Neural cell (in vitro differentiated cells): Measurements from ENCODE around the gene GIT2. TPM values are rescaled to one million over a fixed set of nuclear protein-coding genes. Genes with fewer than 3 reads are reported as not detected.

ENCODE experiments used
- H2AFZ ChIP-seq: fragments of 200-600, 300-800 bp; sonication (generic), shearing (Covaris generic); 2 replicates; pipeline ENCODE4 v1.6.0; 2014; ENCODE audit warnings: low read depth, mild to moderate bottlenecking, antibody characterized with exemption, low read length, moderate library complexity
- H3F3A ChIP-seq: fragments of 200-600 bp; shearing (Covaris generic); 2 replicates; pipeline ENCODE4 v1.6.1; 2016; ENCODE audit warnings: mild to moderate bottlenecking, moderate library complexity, mixed read lengths, antibody characterized with exemption, low read length; ENCODE audit not compliant: insufficient read depth, poor library complexity, severe bottlenecking
- H3K27ac ChIP-seq: fragments of 200-600, 300-800 bp; sonication (generic), shearing (Covaris generic); 2 replicates; pipeline ENCODE4 v1.5.1; 2014; ENCODE audit warnings: mild to moderate bottlenecking, low read length, moderate library complexity
- H3K27me3 ChIP-seq: fragments of 300-800, 200-600 bp; sonication (generic), shearing (Covaris generic); 2 replicates; pipeline ENCODE4 v1.6.0; 2014; ENCODE audit warnings: mild to moderate bottlenecking, low read depth, low read length, moderate library complexity; ENCODE audit not compliant: insufficient read depth
- H3K36me3 ChIP-seq: fragments of 300-800, 200-600 bp; sonication (generic), shearing (Covaris generic); 2 replicates; pipeline ENCODE4 v1.5.1; 2014; ENCODE audit warnings: mild to moderate bottlenecking, antibody characterized with exemption, low read length, moderate library complexity; ENCODE audit not compliant: insufficient read depth
- H3K4me2 ChIP-seq: fragments of 300-800, 200-600 bp; sonication (generic), shearing (Covaris generic); 2 replicates; pipeline ENCODE4 v1.6.0; 2014; ENCODE audit warnings: mild to moderate bottlenecking, low read length
- H3K4me3 ChIP-seq: fragments of 300-800, 200-600 bp; sonication (generic), shearing (Covaris generic); 2 replicates; pipeline ENCODE4 v1.5.1; 2014; ENCODE audit warnings: mild to moderate bottlenecking, low read length, moderate library complexity
- H3K79me2 ChIP-seq: fragments of 200-600 bp; shearing (Covaris generic); replicated peaks from 2 replicates; pipeline ENCODE4 v1.6.0; 2014; ENCODE audit warnings: mild to moderate bottlenecking, low read length, moderate library complexity; ENCODE audit not compliant: insufficient read depth
- H3K9ac ChIP-seq: fragments of 300-800, 200-600 bp; sonication (generic), shearing (Covaris generic); 2 replicates; pipeline ENCODE4 v1.6.1; 2016; ENCODE audit warnings: mild to moderate bottlenecking, low read length, mixed read lengths
- H3K9me2 ChIP-seq: fragments of 200-600 bp; shearing (Covaris generic); 2 replicates; pipeline ENCODE4 v1.6.1; 2016; ENCODE audit warnings: mild to moderate bottlenecking, low read length, mixed read lengths; ENCODE audit not compliant: insufficient read depth
- H3K9me3 ChIP-seq: fragments of 200-600, 300-800 bp; sonication (generic), shearing (Covaris generic); 2 replicates; pipeline ENCODE4 v1.6.1; 2016; ENCODE audit warnings: mild to moderate bottlenecking, mixed run types, low read length, moderate library complexity, mixed read lengths
- H4K20me1 ChIP-seq: fragments of 200-600 bp; shearing (Covaris generic); 2 replicates; pipeline ENCODE4 v1.6.1; 2016; ENCODE audit warnings: mild to moderate bottlenecking, mixed run types; ENCODE audit not compliant: insufficient read depth
- CTCF ChIP-seq: fragments of 450-650 bp; IDR thresholded peaks from 2 replicates; pipeline ENCODE4 v1.5.1; 2014; ENCODE audit warnings: antibody characterized with exemption, mild to moderate bottlenecking, moderate library complexity; ENCODE audit not compliant: poor library complexity, severe bottlenecking
- EP300 ChIP-seq: fragments of 450-650 bp; conservative IDR thresholded peaks from 2 replicates; pipeline ENCODE4 v1.6.1; 2014; ENCODE audit warnings: antibody characterized with exemption, mild to moderate bottlenecking, moderate library complexity; ENCODE audit not compliant: poor library complexity, severe bottlenecking
- EZH2 ChIP-seq: fragments of 200-600, 300-800 bp; shearing (Covaris generic), sonication (generic); IDR thresholded peaks from 2 replicates; pipeline ENCODE4 v1.6.1; 2014; ENCODE audit warnings: antibody characterized with exemption, low read length, borderline replicate concordance, mild to moderate bottlenecking; ENCODE audit not compliant: insufficient read depth, poor library complexity, severe bottlenecking
- MXI1 ChIP-seq: fragments of 450-650 bp; conservative IDR thresholded peaks from 2 replicates; pipeline ENCODE4 v1.6.1; 2014; ENCODE audit warnings: antibody characterized with exemption, mild to moderate bottlenecking; ENCODE audit not compliant: poor library complexity, severe bottlenecking
- POLR2AphosphoS5 ChIP-seq: IDR thresholded peaks from 2 replicates; pipeline ENCODE4 v1.6.1; 2012
- RAD21 ChIP-seq: fragments of 450-650 bp; conservative IDR thresholded peaks from 2 replicates; pipeline ENCODE4 v1.6.1; 2014; ENCODE audit warnings: antibody characterized with exemption, mild to moderate bottlenecking, moderate library complexity
- SMC3 ChIP-seq: fragments of 450-650 bp; conservative IDR thresholded peaks from 2 replicates; pipeline ENCODE4 v1.6.1; 2014; ENCODE audit warnings: antibody characterized with exemption, mild to moderate bottlenecking, moderate library complexity; ENCODE audit not compliant: poor library complexity
- TAF1 ChIP-seq: IDR thresholded peaks from 2 replicates; pipeline ENCODE4 v1.6.1; 2012; ENCODE audit warnings: low read depth
- polyA plus RNA-seq: library from polyadenylated mRNA; depleted of rRNA; stranded (reverse); fragments of >200 nt; gene quantifications from 2 replicates; pipeline ENCODE4 v1.2.3, GENCODE V29; 2014
- TF ChIP-seq, protein P1 (sequence below): IDR thresholded peaks from 2 replicates; pipeline ENCODE4 v1.6.1; 2012; ENCODE audit warnings: borderline replicate concordance

The GIT2 gene
- polyA plus RNA-seq, 1 donor from 2014 or later = 14.2 TPM

DNA sequence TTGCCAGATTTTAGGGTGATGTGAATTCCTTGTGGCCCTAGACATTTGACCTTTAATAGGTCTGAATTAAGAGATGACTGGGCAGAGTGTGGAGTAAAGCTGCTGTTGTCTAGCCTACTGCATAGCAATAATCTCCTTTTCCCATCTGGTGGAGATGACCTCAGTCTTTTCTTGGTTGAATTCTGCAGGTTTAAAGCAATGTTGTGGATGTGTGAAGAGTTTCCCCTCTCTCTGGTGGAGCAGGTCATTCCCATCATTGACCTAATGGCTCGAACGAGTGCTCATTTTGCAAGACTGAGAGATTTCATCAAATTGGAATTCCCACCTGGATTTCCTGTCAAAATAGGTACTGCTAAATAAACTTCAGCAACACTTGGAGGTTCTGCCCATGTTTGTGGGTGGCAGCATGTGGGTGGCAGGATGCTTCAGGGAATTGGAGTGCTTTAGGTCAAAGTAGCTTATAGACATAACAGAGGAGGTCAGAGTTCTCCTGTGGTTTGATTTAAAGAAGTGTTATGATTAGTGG is 33.2 kb upstream of the GIT2 start:
- Histone ChIP-seq H3K27ac (no peak overlapping the region), H3K9me2 (no peaks in the 10 kb centered on the region), H3K4me3 (no peak overlapping the region), H4K20me1 (no peaks in the 10 kb centered on the region), H3K4me2 (no peak overlapping the region), H3K9me3 (no peaks in the 10 kb centered on the region), H3K9ac (no peak overlapping the region), H2AFZ (no peak overlapping the region), H3K27me3 (no peaks in the 10 kb centered on the region), H3K36me3 (no peaks in the 10 kb centered on the region), H3K79me2 (no peaks in the 10 kb centered on the region), H3F3A (no peaks in the 10 kb centered on the region)
- TF ChIP-seq POLR2AphosphoS5 (no peak), RAD21 (no peak), EP300 (no peak), EZH2 (no peak), TAF1 (no peak), SMC3 (no peak), CTCF (no peak), MXI1 (no peak)
- TF ChIP-seq, protein P1, sequence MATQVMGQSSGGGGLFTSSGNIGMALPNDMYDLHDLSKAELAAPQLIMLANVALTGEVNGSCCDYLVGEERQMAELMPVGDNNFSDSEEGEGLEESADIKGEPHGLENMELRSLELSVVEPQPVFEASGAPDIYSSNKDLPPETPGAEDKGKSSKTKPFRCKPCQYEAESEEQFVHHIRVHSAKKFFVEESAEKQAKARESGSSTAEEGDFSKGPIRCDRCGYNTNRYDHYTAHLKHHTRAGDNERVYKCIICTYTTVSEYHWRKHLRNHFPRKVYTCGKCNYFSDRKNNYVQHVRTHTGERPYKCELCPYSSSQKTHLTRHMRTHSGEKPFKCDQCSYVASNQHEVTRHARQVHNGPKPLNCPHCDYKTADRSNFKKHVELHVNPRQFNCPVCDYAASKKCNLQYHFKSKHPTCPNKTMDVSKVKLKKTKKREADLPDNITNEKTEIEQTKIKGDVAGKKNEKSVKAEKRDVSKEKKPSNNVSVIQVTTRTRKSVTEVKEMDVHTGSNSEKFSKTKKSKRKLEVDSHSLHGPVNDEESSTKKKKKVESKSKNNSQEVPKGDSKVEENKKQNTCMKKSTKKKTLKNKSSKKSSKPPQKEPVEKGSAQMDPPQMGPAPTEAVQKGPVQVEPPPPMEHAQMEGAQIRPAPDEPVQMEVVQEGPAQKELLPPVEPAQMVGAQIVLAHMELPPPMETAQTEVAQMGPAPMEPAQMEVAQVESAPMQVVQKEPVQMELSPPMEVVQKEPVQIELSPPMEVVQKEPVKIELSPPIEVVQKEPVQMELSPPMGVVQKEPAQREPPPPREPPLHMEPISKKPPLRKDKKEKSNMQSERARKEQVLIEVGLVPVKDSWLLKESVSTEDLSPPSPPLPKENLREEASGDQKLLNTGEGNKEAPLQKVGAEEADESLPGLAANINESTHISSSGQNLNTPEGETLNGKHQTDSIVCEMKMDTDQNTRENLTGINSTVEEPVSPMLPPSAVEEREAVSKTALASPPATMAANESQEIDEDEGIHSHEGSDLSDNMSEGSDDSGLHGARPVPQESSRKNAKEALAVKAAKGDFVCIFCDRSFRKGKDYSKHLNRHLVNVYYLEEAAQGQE = no peak

DNA sequence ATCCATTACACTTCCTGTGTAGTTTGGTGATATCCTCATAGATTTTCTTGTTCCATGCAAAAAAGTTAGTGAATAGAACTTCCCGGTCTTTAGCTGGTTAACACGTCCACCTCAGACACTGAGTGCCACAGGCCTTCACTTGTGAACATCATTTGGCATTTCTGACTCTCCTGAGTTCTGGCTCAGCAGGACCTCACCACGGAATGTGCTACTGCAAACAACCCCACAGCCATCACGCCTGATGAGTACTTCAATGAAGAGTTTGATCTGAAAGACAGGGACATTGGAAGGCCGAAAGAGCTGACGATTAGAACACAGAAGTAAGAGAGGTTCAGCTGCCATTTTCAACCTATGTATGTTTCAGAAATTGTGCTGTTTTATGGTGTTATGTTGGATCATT is 32.2 kb upstream of the GIT2 start:
- Histone ChIP-seq H3K9me2 (no peaks in the 10 kb centered on the region), H3K4me2 (no peak overlapping the region), H3K27me3 (no peaks in the 10 kb centered on the region), H3K4me3 (no peak overlapping the region), H3K36me3 (no peaks in the 10 kb centered on the region), H2AFZ (no peak overlapping the region), H3K9ac (no peak overlapping the region), H3K27ac (no peak overlapping the region), H3K9me3 (no peaks in the 10 kb centered on the region), H4K20me1 (no peaks in the 10 kb centered on the region), H3F3A (no peaks in the 10 kb centered on the region), H3K79me2 (no peaks in the 10 kb centered on the region)
- TF ChIP-seq CTCF (no peak), MXI1 (no peak), TAF1 (no peak)
- TF ChIP-seq, protein P1 = no peak
